Osteoblast (primary cell): ENCODE results near the gene REXO1. TPM values are rescaled to one million over a fixed set of nuclear protein-coding genes. Genes with fewer than 3 reads are reported as not detected.

Experiments
- DNase-seq: peaks from one replicate; pipeline ENCODE4 v3.0.0; 2011; ENCODE audit warnings: low spot score, mixed read lengths; ENCODE audit not compliant: insufficient read length; ENCODE audit errors: missing footprints
- H2AFZ ChIP-seq: 2 replicates; pipeline ENCODE4 v1.6.0; 2011; ENCODE audit warnings: mild to moderate bottlenecking, low read length
- H3K27ac ChIP-seq: 2 replicates; pipeline ENCODE4 v1.5.1; 2011; ENCODE audit warnings: mild to moderate bottlenecking, low read depth, low read length, moderate library complexity
- H3K27me3 ChIP-seq: 2 replicates; pipeline ENCODE4 v1.6.0; 2012; ENCODE audit warnings: mild to moderate bottlenecking, control low read depth, inconsistent platforms, low read length, moderate library complexity; ENCODE audit not compliant: insufficient read depth
- H3K36me3 ChIP-seq: 2 replicates; pipeline ENCODE4 v1.5.1; 2011; ENCODE audit warnings: mild to moderate bottlenecking, low read length, control low read depth, moderate library complexity; ENCODE audit not compliant: insufficient read depth
- H3K4me1 ChIP-seq: 2 replicates; pipeline ENCODE4 v1.5.1; 2011; ENCODE audit warnings: mild to moderate bottlenecking, low read length, control low read depth, moderate library complexity; ENCODE audit not compliant: insufficient read depth
- H3K4me2 ChIP-seq: 2 replicates; pipeline ENCODE4 v1.6.0; 2011; ENCODE audit warnings: mild to moderate bottlenecking, low read length; ENCODE audit not compliant: insufficient read depth
- H3K4me3 ChIP-seq: fragments of 200-600 bp; sonication (generic); 3 replicates; pipeline ENCODE4 v1.5.1; 2012; ENCODE audit warnings: mild to moderate bottlenecking, low read length, inconsistent platforms; ENCODE audit not compliant: insufficient read depth
- H3K79me2 ChIP-seq: 2 replicates; pipeline ENCODE4 v1.6.0; 2012; ENCODE audit warnings: mild to moderate bottlenecking, low read length, control low read depth, inconsistent platforms; ENCODE audit not compliant: insufficient read depth
- H3K9me3 ChIP-seq: 2 replicates; pipeline ENCODE4 v1.5.1; 2011; ENCODE audit warnings: low read depth, low read length, control low read depth
- H4K20me1 ChIP-seq: 2 replicates; pipeline ENCODE4 v1.6.0; 2012; ENCODE audit warnings: mild to moderate bottlenecking, low read length, control low read depth; ENCODE audit not compliant: insufficient read depth
- CTCF ChIP-seq: IDR thresholded peaks from 2 replicates; pipeline ENCODE4 v1.5.1; 2011; ENCODE audit warnings: mild to moderate bottlenecking, low read depth, low read length, moderate library complexity; ENCODE audit errors: extremely low read depth
- total RNA-seq: library from RNA; depleted of rRNA; stranded (reverse); fragments of >200 nt; gene quantifications from 2 replicates; pipeline ENCODE4 v1.2.3, GENCODE V29; 2012

REXO1 gene
- total RNA-seq, 1 donor = 9.4 TPM

DNA sequence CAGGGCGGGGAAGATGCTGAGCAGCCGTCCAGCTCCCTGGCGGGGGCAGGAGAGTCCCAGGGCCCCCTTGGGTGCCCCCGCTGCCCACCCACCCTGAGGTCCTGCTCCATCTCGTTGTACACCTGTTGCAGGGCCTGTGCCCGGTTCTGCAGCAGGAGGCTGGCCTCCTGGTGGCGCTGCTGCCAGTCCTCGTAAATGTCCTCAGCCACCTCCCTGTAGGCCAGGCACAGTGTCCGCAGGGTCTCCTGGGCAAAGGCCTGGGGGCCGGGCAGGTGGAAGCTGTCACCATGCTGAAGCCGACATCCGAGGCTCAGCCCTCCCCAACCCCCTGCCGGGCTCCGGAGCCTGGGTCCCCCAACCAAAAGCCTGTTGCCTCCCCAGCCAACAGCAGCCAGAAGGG lies 56.4 kb downstream of the REXO1 start:
- H3K27me3 ChIP-seq = peaks cover 6% of the 10 kb centered on the region
- no peaks in the 10 kb centered on the region for H3K36me3 ChIP-seq
- H3K9me3 ChIP-seq = no peaks in the 10 kb centered on the region
- DNase-seq = no peak
- no peak overlapping the region for H3K4me3 ChIP-seq
- H3K4me1 ChIP-seq = no peaks in the 10 kb centered on the region
- no peak overlapping the region for H3K27ac ChIP-seq
- H3K4me2 ChIP-seq = no peak overlapping the region
- no peak for TF ChIP-seq CTCF
- no peaks in the 10 kb centered on the region for H3K79me2 ChIP-seq
- no peaks in the 10 kb centered on the region for H4K20me1 ChIP-seq
- no peak overlapping the region for H2AFZ ChIP-seq

DNA sequence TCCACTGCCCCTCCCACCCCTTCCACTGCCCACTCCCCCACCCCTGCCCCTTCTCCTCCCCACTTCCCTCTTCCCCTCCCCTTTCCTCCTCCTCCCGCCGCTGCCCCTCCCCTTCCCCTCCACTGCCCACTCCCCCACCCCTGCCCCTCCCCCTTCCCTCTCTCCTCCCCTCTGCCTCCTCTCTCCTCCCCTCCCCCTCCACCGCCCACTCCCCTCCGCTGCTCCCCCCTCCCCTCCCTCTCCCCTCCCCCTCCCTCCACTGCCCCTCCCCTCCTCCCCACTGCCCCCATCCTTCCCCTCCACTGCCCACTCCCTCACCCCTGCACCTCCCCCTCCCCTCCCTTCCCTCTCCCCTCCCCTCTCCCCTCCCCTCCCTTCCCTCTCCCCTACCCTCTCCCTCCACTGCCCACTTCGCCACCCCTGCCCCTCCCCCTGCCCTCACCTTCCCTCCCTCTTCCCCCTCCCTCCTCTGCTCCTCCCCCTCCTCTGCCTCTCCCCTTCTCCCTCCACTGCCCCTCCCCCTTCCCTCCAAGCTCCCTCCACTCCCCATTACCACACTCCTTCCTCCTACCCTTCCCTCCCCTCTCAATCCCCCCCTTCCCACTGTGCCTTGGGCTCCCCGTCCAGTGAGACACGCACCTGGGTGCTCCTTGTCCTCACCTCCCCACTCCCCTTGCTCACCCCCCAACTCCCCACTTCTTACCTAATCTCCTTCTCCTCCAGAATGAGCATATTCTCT lies 58.1 kb downstream of the REXO1 start:
- Histone ChIP-seq H3K4me2 (no peak overlapping the region), H2AFZ (no peak overlapping the region), H4K20me1 (no peaks in the 10 kb centered on the region), H3K4me1 (no peaks in the 10 kb centered on the region), H3K4me3 (no peak overlapping the region), H3K9me3 (no peaks in the 10 kb centered on the region), H3K27ac (no peak overlapping the region), H3K27me3 (peaks cover 3% of the 10 kb centered on the region), H3K79me2 (no peaks in the 10 kb centered on the region), H3K36me3 (no peaks in the 10 kb centered on the region)
- DNase-seq = no peak
- no peak for TF ChIP-seq CTCF

DNA sequence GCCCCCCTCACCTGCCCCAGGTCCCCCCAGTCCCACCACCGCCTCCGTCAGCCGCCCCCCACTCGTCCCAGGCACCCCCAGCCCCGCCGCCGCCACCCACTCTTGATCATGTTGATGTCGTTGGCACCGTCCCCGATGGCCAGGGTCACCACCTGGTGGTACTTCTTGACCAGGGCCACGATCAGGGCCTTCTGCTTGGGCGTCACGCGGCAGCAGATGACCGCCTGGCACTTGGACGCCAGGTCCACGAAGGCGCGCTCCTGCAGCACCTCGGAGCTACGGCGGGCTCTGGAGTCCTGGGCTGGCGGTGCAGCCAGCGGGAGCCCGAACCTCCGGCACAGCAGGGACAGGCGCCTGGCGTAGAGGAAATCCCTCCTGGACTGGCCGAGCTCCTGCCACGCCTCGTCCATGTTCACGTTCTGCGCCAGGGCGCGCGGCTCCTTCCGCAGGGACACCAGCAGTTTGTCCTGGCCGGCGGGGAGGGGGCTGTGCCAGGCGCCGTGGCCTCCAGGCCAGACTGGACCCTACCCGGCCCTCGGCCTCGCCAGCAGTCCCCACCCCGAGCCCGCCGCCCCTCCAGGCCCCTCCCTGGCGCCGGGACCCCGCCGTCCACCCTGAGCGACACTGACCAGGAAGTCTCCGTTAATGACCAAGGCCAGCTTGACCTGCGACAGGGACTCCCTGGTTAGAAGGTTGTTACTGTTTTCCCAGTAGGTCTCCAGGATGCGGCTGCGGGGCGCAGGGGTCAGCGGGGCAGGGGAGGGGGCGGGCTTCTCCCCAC lies 58.8 kb downstream of the REXO1 start:
- TF ChIP-seq CTCF = no peak
- no peaks in the 10 kb centered on the region for H3K36me3 ChIP-seq
- no peaks in the 10 kb centered on the region for H4K20me1 ChIP-seq
- no peak overlapping the region for H3K4me3 ChIP-seq
- no peak for DNase-seq
- H3K79me2 ChIP-seq = no peaks in the 10 kb centered on the region
- H3K4me1 ChIP-seq = no peaks in the 10 kb centered on the region
- H2AFZ ChIP-seq = no peak overlapping the region
- H3K27ac ChIP-seq = no peak overlapping the region
- no peaks in the 10 kb centered on the region for H3K9me3 ChIP-seq
- no peak overlapping the region for H3K4me2 ChIP-seq
- peaks cover 3% of the 10 kb centered on the region for H3K27me3 ChIP-seq

- no peaks in the 10 kb centered on the region for H3K36me3 ChIP-seq
Measured at GRCh38 chr19:1787116-1787515, 61.2 kb downstream of the REXO1 start.

More at GRCh38 chr19:1787116-1787515, 61.2 kb downstream of the REXO1 start:
- TF ChIP-seq CTCF = no peak
- no peaks in the 10 kb centered on the region for H3K79me2 ChIP-seq
- H3K4me1 ChIP-seq = no peaks in the 10 kb centered on the region
- DNase-seq = no peak
- H3K9me3 ChIP-seq = peaks cover under 1% of the 10 kb centered on the region
- H4K20me1 ChIP-seq = no peaks in the 10 kb centered on the region
- no peak overlapping the region for H3K4me3 ChIP-seq
- no peak overlapping the region for H3K27ac ChIP-seq
- no peak overlapping the region for H3K4me2 ChIP-seq
- H3K27me3 ChIP-seq = peaks cover 7% of the 10 kb centered on the region
- H2AFZ ChIP-seq = no peak overlapping the region
